A549 treated with Mapracorat at 1 μM for 4 hours (cell line): Measurements from ENCODE around the gene ZNF593OS. TPM values are rescaled to one million over a fixed set of nuclear protein-coding genes. Genes with fewer than 3 reads are reported as not detected.

ENCODE experiments used
- total RNA-seq: library from RNA; stranded (reverse); fragments of 200-300 nt; extraction: Qiagen RNA extraction; gene quantifications from 5 replicates; pipeline ENCODE4 v1.2.3, GENCODE V29; 2022

Gene ZNF593OS
- total RNA-seq = 0.65 TPM in 1 of 5 replicates, not detected in the others

GRCh38 chr1:26171084-26172072 is at the start of gene ZNF593OS:
Gene ZNF593OS (minus strand): TSS chr1:26171832. CDS start chr1:26171661, 171 bp downstream.

GRCh38 chr1:26190373-26190987 is 18.8 kb upstream of the ZNF593OS start, which contains the start of gene CATSPER4:
Gene CATSPER4 (plus strand): TSS chr1:26190602. CDS start chr1:26190628, 26 bp downstream.

GRCh38 chr1:26177182-26177684 is 5.6 kb upstream of the ZNF593OS start, which contains the start of gene CNKSR1:
Gene CNKSR1 (plus strand): TSS chr1:26177491. CDS start chr1:26177548, 57 bp downstream.

GRCh38 chr1:26169669-26170471 is 1.8 kb downstream of the ZNF593OS start, which contains the start of gene ZNF593:
Gene ZNF593 (plus strand): TSS chr1:26169908. CDS start chr1:26169984, 76 bp downstream.

GRCh38 chr1:26168410-26169197 is 3.0 kb downstream of the ZNF593OS start, which contains the start of gene C1orf232:
Gene C1orf232 (minus strand): TSS chr1:26168963. CDS start chr1:26168499, 464 bp downstream.

GRCh38 chr1:26158908-26159742 is 12.5 kb downstream of the ZNF593OS start, which contains the start of gene FAM110D:
Gene FAM110D (plus strand): TSS chr1:26159079. CDS start chr1:26161292, 2,213 bp downstream.

Other genes with a start within 250 kb of the ZNF593OS start
- 6.1 to 9.1 TPM (median 7.8 TPM) in 5 replicates for gene PAFAH2, start 173.8 kb downstream of the ZNF593OS start, total RNA-seq
- not detected in 5 replicates for gene EXTL1, start 150.1 kb downstream of the ZNF593OS start, total RNA-seq
- gene SLC30A2, start 125.7 kb downstream of the ZNF593OS start, total RNA-seq = 0.11 to 0.96 TPM (median 0.31 TPM) in 5 replicates
- gene TRIM63, start 104.2 kb downstream of the ZNF593OS start, total RNA-seq = 1.3 to 1.8 TPM (median 1.5 TPM) in 5 replicates
- 1.8 to 2.3 TPM (median 1.9 TPM) in 5 replicates for gene PDIK1L, start 60.0 kb downstream of the ZNF593OS start, total RNA-seq
- 0.05 to 0.08 TPM in 2 of 5 replicates, not detected in the others for gene FAM110D, start 12.8 kb downstream of the ZNF593OS start, total RNA-seq
- not detected in 5 replicates for gene C1orf232, start 2.9 kb downstream of the ZNF593OS start, total RNA-seq
- 49.4 to 69.6 TPM (median 64.8 TPM) in 5 replicates for gene ZNF593, start 1.9 kb downstream of the ZNF593OS start, total RNA-seq
- 0.15 to 0.58 TPM (median 0.32 TPM) in 4 of 5 replicates, not detected in the other for gene CNKSR1, start 5.7 kb upstream of the ZNF593OS start, total RNA-seq
- gene CATSPER4, start 18.8 kb upstream of the ZNF593OS start, total RNA-seq = not detected in 5 replicates
- 11.2 to 14.2 TPM (median 12.9 TPM) in 5 replicates for gene CEP85, start 62.4 kb upstream of the ZNF593OS start, total RNA-seq
- gene SH3BGRL3, start 108.3 kb upstream of the ZNF593OS start, total RNA-seq = 126 to 157 TPM (median 140 TPM) in 5 replicates
- 11.8 to 18.4 TPM (median 15.9 TPM) in 5 replicates for gene UBXN11, start 134.8 kb upstream of the ZNF593OS start, total RNA-seq
- gene CD52, start 146.1 kb upstream of the ZNF593OS start, total RNA-seq = 0.64 TPM in 1 of 5 replicates, not detected in the others
- 0.99 to 1.9 TPM (median 1.3 TPM) in 5 replicates for gene CRYBG2, start 182.3 kb upstream of the ZNF593OS start, total RNA-seq
- not detected in 5 replicates for gene ZNF683, start 200.9 kb upstream of the ZNF593OS start, total RNA-seq
- gene LIN28A, start 239.0 kb upstream of the ZNF593OS start, total RNA-seq = not detected in 5 replicates